GM12874 (cell line): ENCODE results near the gene CD180.

Experiments used
- TF ChIP-seq, protein P1 (sequence below): IDR thresholded peaks from 2 replicates; pipeline ENCODE4 v1.5.1; 2011; ENCODE audit warnings: low read depth, mild to moderate bottlenecking, control low read depth, low read length, moderate library complexity; ENCODE audit not compliant: insufficient read depth

Gene CD180

GRCh38 chr5:67240846-67241245, 44.2 kb upstream of the CD180 start:
- TF ChIP-seq, protein P1, sequence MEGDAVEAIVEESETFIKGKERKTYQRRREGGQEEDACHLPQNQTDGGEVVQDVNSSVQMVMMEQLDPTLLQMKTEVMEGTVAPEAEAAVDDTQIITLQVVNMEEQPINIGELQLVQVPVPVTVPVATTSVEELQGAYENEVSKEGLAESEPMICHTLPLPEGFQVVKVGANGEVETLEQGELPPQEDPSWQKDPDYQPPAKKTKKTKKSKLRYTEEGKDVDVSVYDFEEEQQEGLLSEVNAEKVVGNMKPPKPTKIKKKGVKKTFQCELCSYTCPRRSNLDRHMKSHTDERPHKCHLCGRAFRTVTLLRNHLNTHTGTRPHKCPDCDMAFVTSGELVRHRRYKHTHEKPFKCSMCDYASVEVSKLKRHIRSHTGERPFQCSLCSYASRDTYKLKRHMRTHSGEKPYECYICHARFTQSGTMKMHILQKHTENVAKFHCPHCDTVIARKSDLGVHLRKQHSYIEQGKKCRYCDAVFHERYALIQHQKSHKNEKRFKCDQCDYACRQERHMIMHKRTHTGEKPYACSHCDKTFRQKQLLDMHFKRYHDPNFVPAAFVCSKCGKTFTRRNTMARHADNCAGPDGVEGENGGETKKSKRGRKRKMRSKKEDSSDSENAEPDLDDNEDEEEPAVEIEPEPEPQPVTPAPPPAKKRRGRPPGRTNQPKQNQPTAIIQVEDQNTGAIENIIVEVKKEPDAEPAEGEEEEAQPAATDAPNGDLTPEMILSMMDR: no peak

- TF ChIP-seq, protein P1: no peak
These were observed 43.5 kb upstream of the CD180 start for GRCh38 chr5:67240065-67240464.

- TF ChIP-seq, protein P1: no peak
These were observed 41.6 kb upstream of the CD180 start for GRCh38 chr5:67238191-67238590.

- TF ChIP-seq, protein P1: no peak
These were observed 39.0 kb upstream of the CD180 start for GRCh38 chr5:67235399-67236110.

DNA sequence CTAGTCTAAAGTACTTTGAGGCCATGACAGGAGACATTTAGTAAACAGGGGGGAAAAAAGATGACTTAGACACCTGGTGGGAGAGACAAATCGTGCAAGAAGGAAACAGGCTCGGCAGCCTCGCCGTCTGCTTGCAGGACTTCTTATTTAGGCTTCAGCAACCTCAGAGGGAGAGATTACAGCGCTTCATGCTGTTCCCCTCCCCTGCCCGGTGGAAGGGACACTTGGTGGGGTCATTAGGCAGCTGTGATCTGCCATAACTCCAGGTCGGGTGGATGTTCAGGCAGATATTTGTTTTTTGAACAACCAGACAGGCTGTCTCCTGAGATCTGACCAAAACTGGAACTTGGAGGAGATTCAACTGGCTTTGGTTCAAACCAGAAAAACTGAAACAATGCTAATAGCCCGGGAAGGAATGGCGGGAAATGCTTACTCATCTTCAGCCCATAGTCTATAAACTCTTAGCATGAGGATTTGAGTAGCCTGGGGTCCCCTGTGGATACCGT, 38.1 kb upstream of the CD180 start:
- TF ChIP-seq, protein P1: no peak

- TF ChIP-seq, protein P1: no peak
These were observed 36.5 kb upstream of the CD180 start for GRCh38 chr5:67233075-67233474.

- TF ChIP-seq, protein P1: no peak
These were observed 26.6 kb upstream of the CD180 start for GRCh38 chr5:67223211-67223610.
